Activated CD4-positive, alpha-beta memory T cell treated with anti-CD3 and anti-CD28 coated beads for 36 hours (primary cell): ENCODE measurements around the gene FCAMR. TPM values are rescaled to one million over a fixed set of nuclear protein-coding genes. Genes with fewer than 3 reads are reported as not detected.

Experiments used
- CTCF ChIA-PET: fragments of 350-600 bp; sonication (Branson Sonifier 250); formaldehyde crosslinking; loops from one replicate; lab custom pipeline; 2021; ENCODE audit warnings: antibody characterized with exemption, inconsistent platforms; lab: Charles Lee
- POLR2A ChIA-PET: fragments of 350-600 bp; sonication (Branson Sonifier 250); formaldehyde crosslinking; loops from one replicate; lab custom pipeline; 2021; ENCODE audit warnings: antibody characterized with exemption; lab: Charles Lee
- DNase-seq: peaks from one replicate; pipeline ENCODE4 v3.0.0-alpha.2; 2020
- H3K27ac Mint-ChIP-seq: one replicate; pipeline ENCODE4 v1.8.0; 2021; ENCODE audit warnings: mixed read lengths
- H3K27me3 Mint-ChIP-seq: one replicate; pipeline ENCODE4 v1.8.0; 2021; ENCODE audit warnings: mixed read lengths
- H3K36me3 Mint-ChIP-seq: one replicate; pipeline ENCODE4 v1.8.0; 2021; ENCODE audit warnings: mixed read lengths
- H3K4me1 Mint-ChIP-seq: one replicate; pipeline ENCODE4 v1.8.0; 2021; ENCODE audit warnings: low read depth, mixed read lengths
- H3K4me3 Mint-ChIP-seq: one replicate; pipeline ENCODE4 v1.8.0; 2021; ENCODE audit warnings: mild to moderate bottlenecking, mixed read lengths
- H3K9me3 Mint-ChIP-seq: one replicate; pipeline ENCODE4 v1.8.0; 2021; ENCODE audit warnings: mixed read lengths
- intact Hi-C: fragments of 100-400 bp; cut with micrococcal nuclease; formaldehyde crosslinking; loops from one replicate; pipeline ENCODE4 v1.15.1; 2023
- total RNA-seq, 2 experiments: library from RNA; stranded (reverse); gene quantifications; one replicate each; pipeline ENCODE4 v1.2.3, GENCODE V29; 2021

Gene FCAMR
- total RNA-seq, 2 experiments from 2014 or later: not detected

DNA sequence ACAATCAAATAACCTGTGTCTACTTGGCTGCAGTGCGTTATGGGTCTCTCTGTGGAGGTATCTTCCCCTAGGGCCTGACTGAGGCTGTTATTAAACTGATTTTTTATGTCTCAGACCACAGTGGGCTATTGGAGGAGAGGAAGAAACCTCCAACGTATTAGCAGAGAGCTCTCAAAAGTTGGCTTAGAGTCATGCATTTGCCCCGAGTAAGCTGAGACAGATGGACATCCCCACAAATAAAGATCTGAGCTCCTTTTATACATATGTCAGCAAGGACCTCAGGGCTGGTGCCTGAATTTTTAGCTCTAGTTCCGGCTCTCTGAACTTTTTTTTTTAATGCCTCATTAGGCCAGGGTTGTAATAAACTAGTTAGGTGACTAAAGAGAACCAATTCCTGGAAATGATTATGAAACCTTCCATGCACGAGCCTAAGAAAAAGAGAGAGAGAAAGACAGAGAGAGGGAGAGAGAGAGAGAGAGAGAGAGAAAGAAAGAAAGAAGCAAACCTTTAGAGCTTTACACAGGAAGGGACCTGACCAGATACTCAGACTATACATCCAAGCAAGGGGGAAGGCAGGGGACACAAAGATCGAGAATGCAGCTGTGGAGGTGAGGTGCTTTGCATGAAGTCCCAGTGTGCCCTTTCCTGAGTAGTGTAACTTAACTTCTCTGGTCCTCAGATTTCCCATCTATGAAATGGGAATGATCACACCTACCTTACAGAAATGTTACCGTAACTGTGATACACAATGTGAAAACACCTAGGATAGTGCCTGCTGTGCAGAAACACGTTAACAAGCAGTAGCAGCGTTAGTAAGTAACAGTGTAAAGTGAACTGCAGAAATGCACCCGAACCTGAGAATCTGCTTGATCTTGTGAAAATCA is 15.6 kb downstream of the FCAMR start:
- POLR2A ChIA-PET: no interaction called here
- no peak overlapping the region for H3K27ac Mint-ChIP-seq
- DNase-seq: no peak

DNA sequence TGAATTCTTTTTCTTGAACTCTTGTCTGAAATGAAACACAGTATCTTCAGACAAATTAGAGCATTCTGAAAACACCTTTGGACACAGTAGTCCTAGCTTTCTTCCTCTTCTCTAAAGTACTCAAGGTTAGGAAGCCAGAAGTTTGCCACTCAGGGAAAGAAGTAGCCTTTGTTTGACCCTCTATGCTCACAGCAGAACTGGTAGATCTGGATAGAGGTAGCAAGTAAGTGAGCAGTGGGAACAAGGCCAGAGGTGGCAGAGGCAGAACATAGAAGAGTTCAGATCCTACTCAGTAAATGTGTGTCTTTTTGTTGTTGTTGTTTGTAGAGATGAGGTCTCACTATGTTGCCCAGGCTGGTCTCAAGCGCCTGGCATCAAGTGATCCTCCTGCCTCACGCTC is 16.6 kb downstream of the FCAMR start:
- Mint-ChIP-seq H3K27me3 (peaks cover 4% of the 10 kb centered on the region), H3K4me1 (peaks cover 15% of the 10 kb centered on the region), H3K4me3 (no peak overlapping the region), H3K9me3 (no peaks in the 10 kb centered on the region), H3K27ac (no peak overlapping the region), H3K36me3 (no peaks in the 10 kb centered on the region)
- ChIA-PET POLR2A (no interaction called here), CTCF (interaction anchor here (1.4 to 3.4 kb wide), 2 partner anchors 18 to 29 kb away, joined by 4 to 12 read pairs; no protein-coding TSS in a partner anchor)
- no peak for DNase-seq
- intact Hi-C loops: no loop called here

More for the DNA sequence above, 15.6 kb downstream of the FCAMR start:
- no peaks in the 10 kb centered on the region for H3K36me3 Mint-ChIP-seq
- H3K27me3 Mint-ChIP-seq: peaks cover 4% of the 10 kb centered on the region
- CTCF ChIA-PET: interaction anchor here (0.6 to 3.4 kb wide), 7 partner anchors 19 to 492 kb away, joined by 3 to 12 read pairs (median 4); no protein-coding TSS in a partner anchor
- no peak overlapping the region for H3K4me3 Mint-ChIP-seq
- peaks cover 15% of the 10 kb centered on the region for H3K4me1 Mint-ChIP-seq
- intact Hi-C loops: no loop called here
- H3K9me3 Mint-ChIP-seq: no peaks in the 10 kb centered on the region

DNA sequence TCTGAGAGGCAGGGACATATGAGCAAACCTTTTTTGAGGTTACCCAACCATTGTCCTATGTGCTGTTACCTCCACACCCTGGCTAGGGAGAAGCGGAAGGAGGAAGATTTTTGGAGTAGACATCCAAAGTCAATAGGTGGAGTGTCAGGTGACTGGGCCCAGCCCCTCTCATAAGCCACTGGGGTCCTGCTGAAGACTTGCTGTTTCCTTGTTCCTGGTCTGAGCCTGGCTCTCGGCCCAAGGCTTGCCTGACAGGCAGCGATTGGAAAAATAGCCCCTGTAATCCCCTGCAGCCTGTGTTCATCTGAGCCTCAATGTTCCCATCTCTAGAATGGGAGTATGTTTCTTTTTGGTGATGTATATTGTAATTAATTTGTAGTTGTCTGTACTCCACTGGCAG is 17.1 kb downstream of the FCAMR start:
- H3K9me3 Mint-ChIP-seq: no peaks in the 10 kb centered on the region
- POLR2A ChIA-PET: no interaction called here
- H3K4me3 Mint-ChIP-seq: no peak overlapping the region
- H3K27ac Mint-ChIP-seq: no peak overlapping the region
- H3K36me3 Mint-ChIP-seq: no peaks in the 10 kb centered on the region
- CTCF ChIA-PET: interaction anchor here (3.4 kb wide), 1 partner anchor 29 kb away, joined by 12 read pairs; no protein-coding TSS in a partner anchor
- intact Hi-C loops: no loop called here
- H3K4me1 Mint-ChIP-seq: peaks cover 15% of the 10 kb centered on the region
- peaks cover 4% of the 10 kb centered on the region for H3K27me3 Mint-ChIP-seq
- no peak for DNase-seq

DNA sequence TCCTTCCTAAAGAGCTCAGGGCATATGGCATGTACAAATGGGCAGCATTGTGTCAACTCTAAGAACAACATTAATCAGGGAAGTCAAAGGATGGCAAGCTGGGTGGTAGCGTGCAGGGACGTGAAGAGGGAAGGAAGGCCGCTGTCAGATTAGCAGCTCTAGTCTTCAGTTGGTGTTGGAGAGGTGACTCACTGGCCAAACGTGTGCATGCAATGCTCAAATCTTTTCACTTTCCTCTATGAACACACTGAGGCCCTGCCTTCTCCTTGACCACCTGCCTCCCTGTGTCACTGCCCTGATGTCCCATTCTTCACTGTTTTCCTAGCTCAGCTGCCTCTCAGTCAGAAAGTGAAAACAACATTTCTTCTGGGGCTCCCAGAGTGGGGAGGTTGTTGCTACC is 18.1 kb downstream of the FCAMR start:
- ChIA-PET CTCF (interaction anchor here (0.8 to 1.6 kb wide), 5 partner anchors 19 to 87 kb away, joined by 3 to 7 read pairs (median 4); no protein-coding TSS in a partner anchor), POLR2A (no interaction called here)
- Mint-ChIP-seq H3K9me3 (no peaks in the 10 kb centered on the region), H3K4me3 (no peak overlapping the region), H3K4me1 (peaks cover 15% of the 10 kb centered on the region), H3K27ac (no peak overlapping the region), H3K27me3 (peaks cover 4% of the 10 kb centered on the region), H3K36me3 (no peaks in the 10 kb centered on the region)
- intact Hi-C loops: no loop called here
- DNase-seq: no peak

DNA sequence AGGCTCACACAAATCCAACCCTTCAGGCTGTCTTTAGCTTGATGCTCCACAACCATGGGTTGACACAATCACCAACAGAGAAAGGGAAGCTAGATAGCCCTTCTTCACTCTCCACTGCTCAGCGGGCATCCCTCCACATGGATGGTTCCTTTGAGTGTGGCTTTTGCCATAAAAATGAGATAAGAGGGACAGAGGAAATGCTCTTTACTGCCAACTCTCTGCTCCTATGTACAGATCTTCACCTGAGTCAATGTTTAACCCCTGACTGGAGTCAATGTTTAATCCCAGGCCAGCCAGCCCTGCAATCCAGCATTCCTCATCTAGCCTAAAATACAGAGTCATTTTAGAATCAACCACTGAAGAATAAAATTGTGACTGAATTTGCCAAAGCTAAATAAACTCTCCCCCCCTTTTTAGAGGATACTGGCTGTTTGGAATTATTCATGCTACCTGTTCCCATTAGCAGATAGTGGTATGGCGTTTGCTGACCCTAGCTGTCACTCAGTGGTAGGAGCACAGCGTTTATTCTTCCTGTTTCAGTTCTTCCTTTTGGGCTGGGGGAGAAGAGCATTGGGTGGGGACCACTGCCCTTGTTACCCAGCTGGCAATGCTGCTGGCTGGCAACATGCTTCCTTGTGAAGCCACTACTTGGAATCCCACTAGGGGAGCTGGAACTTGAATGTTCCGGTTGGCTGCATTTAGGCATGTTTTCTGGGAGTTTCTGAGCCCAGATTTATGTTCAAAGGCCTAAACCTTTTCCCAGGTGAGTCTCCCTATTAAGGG is 18.8 kb downstream of the FCAMR start:
- Mint-ChIP-seq H3K27ac (no peak overlapping the region), H3K4me1 (peaks cover 15% of the 10 kb centered on the region), H3K9me3 (no peaks in the 10 kb centered on the region), H3K4me3 (no peak overlapping the region), H3K27me3 (peaks cover 2% of the 10 kb centered on the region), H3K36me3 (no peaks in the 10 kb centered on the region)
- DNase-seq: no peak
- ChIA-PET POLR2A (no interaction called here), CTCF (interaction anchor here (0.8 to 1.6 kb wide), 6 partner anchors 19 to 87 kb away, joined by 3 to 7 read pairs (median 4); no protein-coding TSS in a partner anchor)
- intact Hi-C loops: no loop called here

DNA sequence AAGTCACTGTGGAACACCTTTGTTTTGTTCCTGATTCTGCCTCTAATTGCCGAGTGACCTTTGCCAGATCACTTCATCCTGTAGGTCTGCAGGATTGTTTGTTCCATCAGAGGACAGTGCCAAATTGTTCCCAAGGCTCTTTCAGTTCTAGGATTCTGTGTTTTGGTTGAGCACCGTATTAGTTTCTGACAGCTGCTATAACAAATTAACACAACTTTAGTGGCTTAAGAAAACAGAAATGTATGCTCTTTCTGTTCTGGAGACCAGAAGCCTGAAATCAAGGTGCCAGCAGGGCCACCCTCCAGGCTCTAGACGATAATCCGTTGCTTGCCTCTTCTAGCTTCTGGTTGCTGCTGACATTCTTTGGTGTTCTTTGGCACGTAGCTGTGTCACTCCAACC is 20.6 kb downstream of the FCAMR start:
- ChIA-PET POLR2A (no interaction called here), CTCF (no interaction called here)
- Mint-ChIP-seq H3K36me3 (no peaks in the 10 kb centered on the region), H3K9me3 (no peaks in the 10 kb centered on the region), H3K27me3 (peaks cover 7% of the 10 kb centered on the region), H3K27ac (no peak overlapping the region), H3K4me3 (no peak overlapping the region), H3K4me1 (peaks cover 4% of the 10 kb centered on the region)
- intact Hi-C loops: no loop called here
- no peak for DNase-seq

DNA sequence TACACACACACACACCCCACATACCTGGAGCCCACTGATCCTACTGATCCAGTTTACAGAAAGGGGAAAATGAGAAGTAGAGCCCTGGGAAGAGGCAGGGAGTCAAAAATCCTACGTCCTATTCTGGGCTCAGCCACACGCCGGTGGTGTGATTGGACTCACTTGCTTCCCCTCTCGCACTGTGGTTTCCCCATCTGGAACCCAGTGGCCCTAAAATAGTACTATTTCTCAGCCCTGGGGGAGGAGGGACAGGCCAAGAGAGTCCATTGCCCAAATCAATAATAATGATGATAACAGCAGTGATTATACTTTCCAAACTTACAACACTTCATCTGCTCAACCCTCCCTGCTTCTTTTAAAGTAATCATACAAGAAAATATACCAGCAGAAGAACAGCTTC is 21.1 kb downstream of the FCAMR start:
- H3K27ac Mint-ChIP-seq: no peak overlapping the region
- H3K9me3 Mint-ChIP-seq: no peaks in the 10 kb centered on the region
- POLR2A ChIA-PET: no interaction called here
- peaks cover 9% of the 10 kb centered on the region for H3K27me3 Mint-ChIP-seq
- H3K36me3 Mint-ChIP-seq: no peaks in the 10 kb centered on the region
- no peaks in the 10 kb centered on the region for H3K4me1 Mint-ChIP-seq
- H3K4me3 Mint-ChIP-seq: no peak overlapping the region
- no peak for DNase-seq
- CTCF ChIA-PET: no interaction called here
- intact Hi-C loops: no loop called here

DNA sequence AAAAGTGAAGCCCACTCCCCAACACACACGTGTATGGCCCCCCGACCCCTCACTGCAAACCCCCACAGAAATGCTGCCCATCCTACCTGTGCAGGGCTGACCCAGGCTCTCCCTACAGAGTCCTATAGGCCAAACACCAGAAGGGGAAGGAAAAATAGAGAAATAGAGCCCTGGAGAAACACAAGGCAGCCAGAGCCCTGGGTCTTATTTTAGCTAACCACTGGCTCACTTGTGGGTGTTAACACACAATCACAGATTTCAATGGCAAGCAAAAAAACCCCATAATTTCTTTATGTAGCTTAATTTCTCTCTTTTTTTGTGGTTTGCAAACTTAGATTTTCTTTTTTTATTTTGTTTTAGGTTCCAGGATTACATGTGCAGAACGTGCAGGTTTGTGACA is 23.0 kb downstream of the FCAMR start:
- Mint-ChIP-seq H3K4me1 (no peaks in the 10 kb centered on the region), H3K9me3 (no peaks in the 10 kb centered on the region), H3K36me3 (no peaks in the 10 kb centered on the region), H3K27me3 (peaks cover 9% of the 10 kb centered on the region), H3K4me3 (no peak overlapping the region), H3K27ac (no peak overlapping the region)
- intact Hi-C loops: no loop called here
- CTCF ChIA-PET: interaction anchor here (0.9 to 1.0 kb wide), 2 partner anchors 12 to 14 kb away, joined by 3 to 4 read pairs; no protein-coding TSS in a partner anchor
- DNase-seq: no peak
- POLR2A ChIA-PET: no interaction called here

DNA sequence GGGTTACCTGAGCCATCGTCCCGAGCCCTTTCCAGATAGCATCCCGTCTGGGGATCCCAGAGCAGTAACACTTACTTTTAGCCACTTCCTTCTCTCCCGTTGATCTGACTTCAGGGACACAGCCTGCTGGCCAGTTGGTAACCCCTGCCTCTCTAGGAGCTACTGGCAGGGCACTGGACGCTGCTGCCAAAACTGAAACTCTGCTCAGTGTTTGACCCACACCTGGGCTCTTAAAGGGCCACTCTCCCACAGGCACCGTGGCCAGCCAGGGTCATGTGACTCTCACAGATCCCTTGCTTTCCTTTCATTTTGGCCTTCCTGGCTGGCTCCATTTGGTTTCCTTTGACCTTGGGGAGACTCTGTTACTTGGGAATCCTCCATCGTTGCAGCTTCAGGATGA is 24.0 kb downstream of the FCAMR start, which contains the start of gene PIGR:
Gene PIGR, minus strand, starts transcription at position 206 of the 400 bp plus-strand sequence. CDS start 5,935 bp downstream, outside the sequence.
- Mint-ChIP-seq H3K4me1 (no peaks in the 10 kb centered on the region), H3K4me3 (no peak within 1 kb of the TSS), H3K36me3 (no peaks in the 10 kb centered on the region), H3K9me3 (no peaks in the 10 kb centered on the region), H3K27ac (no peak within 1 kb of the TSS), H3K27me3 (peaks cover 9% of the 10 kb centered on the region)
- intact Hi-C loops: no loop called here
- ChIA-PET CTCF (interaction anchor here (0.6 to 1.9 kb wide), 3 partner anchors 13 to 26 kb away, joined by 4 to 7 read pairs (median 6); no protein-coding TSS in a partner anchor), POLR2A (no interaction called here)
- DNase-seq: no peak

DNA sequence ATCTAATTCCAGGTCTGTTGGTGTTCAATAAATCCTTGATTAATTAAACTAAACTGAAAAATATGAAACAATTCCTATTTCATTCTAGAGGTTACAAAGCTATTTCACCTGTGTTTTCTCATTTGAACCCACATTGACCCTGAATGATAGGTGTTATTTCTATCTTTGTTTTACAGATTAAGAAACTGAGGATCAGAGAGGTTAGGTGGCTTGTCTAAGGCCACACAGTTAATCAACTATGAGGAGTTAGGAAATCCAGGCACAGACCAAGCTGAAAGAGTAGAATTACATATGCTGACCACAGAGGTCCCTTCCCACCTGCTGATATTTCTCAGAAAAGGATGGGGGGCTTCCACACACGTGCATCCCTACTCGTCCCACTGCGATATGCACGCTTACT is 24.5 kb downstream of the FCAMR start:
- no peak for DNase-seq
- intact Hi-C loops: no loop called here
- Mint-ChIP-seq H3K9me3 (no peaks in the 10 kb centered on the region), H3K36me3 (no peaks in the 10 kb centered on the region), H3K4me1 (no peaks in the 10 kb centered on the region), H3K27me3 (peaks cover 9% of the 10 kb centered on the region), H3K27ac (no peak overlapping the region), H3K4me3 (no peak overlapping the region)
- POLR2A ChIA-PET: no interaction called here
- CTCF ChIA-PET: interaction anchor here (1.7 to 1.9 kb wide), 3 partner anchors 10 to 14 kb away, joined by 5 to 7 read pairs (median 6); no protein-coding TSS in a partner anchor

DNA sequence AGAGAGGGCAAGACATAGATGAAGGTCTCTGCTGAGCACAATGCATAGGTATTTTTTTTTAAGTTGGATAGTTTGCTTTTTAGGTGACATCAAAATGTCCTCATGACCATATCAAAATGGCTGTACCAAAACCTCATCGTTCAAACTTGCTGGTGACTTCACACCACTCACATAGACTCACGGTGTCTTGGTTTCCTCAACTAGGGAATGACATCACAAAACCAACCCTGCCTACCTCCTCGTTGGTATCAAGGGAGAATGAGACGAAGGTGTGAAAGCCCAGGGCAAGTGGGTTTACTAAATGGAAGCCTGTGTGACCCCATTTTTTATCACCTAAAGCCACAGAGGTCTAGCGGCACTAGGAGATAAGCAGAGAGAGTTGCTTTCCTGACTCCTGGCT is 25.6 kb downstream of the FCAMR start:
- CTCF ChIA-PET: interaction anchor here (1.7 to 1.9 kb wide), 3 partner anchors 9 to 13 kb away, joined by 5 to 7 read pairs (median 6); no protein-coding TSS in a partner anchor
- Mint-ChIP-seq H3K9me3 (no peaks in the 10 kb centered on the region), H3K36me3 (no peaks in the 10 kb centered on the region), H3K27me3 (peaks cover 9% of the 10 kb centered on the region), H3K4me1 (no peaks in the 10 kb centered on the region), H3K27ac (no peak overlapping the region), H3K4me3 (no peak overlapping the region)
- no peak for DNase-seq
- intact Hi-C loops: no loop called here
- POLR2A ChIA-PET: no interaction called here
